GM23338 (cell line): Measurements from ENCODE around the gene CDC14A. TPM values are rescaled to one million over a fixed set of nuclear protein-coding genes. Genes with fewer than 3 reads are reported as not detected.

Source experiments
- CTCF ChIP-seq, 2 experiments: fragments of 200-600 bp in 1 of 2; sonication (generic) in 1 of 2; conservative IDR thresholded peaks; 2 replicates each; pipeline versions ENCODE4 v1.5.1 to v1.6.1; 2016 to 2017; ENCODE audit warnings: antibody characterized with exemption in 2 of 2, low read depth in 2 of 2, mild to moderate bottlenecking in 2 of 2, moderate library complexity in 1 of 2
- REST ChIP-seq: IDR thresholded peaks from one replicate; pipeline ENCODE4 v1.6.1; 2018; ENCODE audit warnings: antibody characterized with exemption; ENCODE audit not compliant: unreplicated experiment
- ZNF331 ChIP-seq: fragments of 250-450 bp; sonication (Bioruptor Pico); IDR thresholded peaks from 2 replicates; pipeline ENCODE4 v1.5.0; 2020; ENCODE audit warnings: low read depth, mild to moderate bottlenecking, moderate library complexity
- ZNF462 ChIP-seq: fragments of 250-450 bp; sonication (Bioruptor Pico); IDR thresholded peaks from 2 replicates; pipeline ENCODE4 v1.5.0; 2020; ENCODE audit warnings: mild to moderate bottlenecking, moderate library complexity
- polyA plus RNA-seq: library from polyadenylated mRNA; unstranded; fragments of >200 nt; fragmentation: Nextera tagmentation; extraction: Ambion mirVana; gene quantifications from 2 replicates; pipeline ENCODE4 v1.2.1, GENCODE V29; 2016
- total RNA-seq: library from RNA; depleted of rRNA; stranded (reverse); fragments of >200 nt; shearing (Covaris generic); gene quantifications from 2 replicates; pipeline ENCODE4 v1.2.3, GENCODE V29; 2014

CDC14A gene
- total and polyA plus RNA-seq, 2 experiments from 2014 or later, result 11.1 to 20.8 TPM

- TF ChIP-seq ZNF462 (CRISPR knock-in tag) (no peak), ZNF331 (CRISPR knock-in tag) (no peak), REST (no peak), CTCF (conservative IDR thresholded peaks at IDR 0.05; ENCODE audit: low read depth in 2 of 2) (no peak)
These were observed 149.9 kb downstream of the CDC14A start (continued) for GRCh38 chr1:100502052-100502792.
